Endothelial cell (in vitro differentiated cells): ENCODE data around the gene CDYL2. TPM values are rescaled to one million over a fixed set of nuclear protein-coding genes. Genes with fewer than 3 reads are reported as not detected.
"Not testable (repeated sequence)": the region's sequence is repeated elsewhere in the genome, so short reads cannot be mapped to it uniquely, and the experiment has no call there.

Source experiments
- DNase-seq: peaks from one replicate; pipeline ENCODE4 v3.0.0; 2021; ENCODE audit warnings: low spot score
- H3K27ac Mint-ChIP-seq: one replicate; pipeline ENCODE4 v1.8.0; 2021; ENCODE audit warnings: mixed read lengths, inconsistent platforms; ENCODE audit not compliant: unreplicated experiment
- H3K27me3 Mint-ChIP-seq: one replicate; pipeline ENCODE4 v1.8.0; 2021; ENCODE audit warnings: mild to moderate bottlenecking, moderate library complexity, mixed read lengths, inconsistent platforms; ENCODE audit not compliant: unreplicated experiment
- H3K36me3 Mint-ChIP-seq: one replicate; pipeline ENCODE4 v1.8.0; 2021; ENCODE audit warnings: mild to moderate bottlenecking, low read depth, mixed read lengths, inconsistent platforms; ENCODE audit not compliant: unreplicated experiment
- H3K4me1 Mint-ChIP-seq: one replicate; pipeline ENCODE4 v1.8.0; 2021; ENCODE audit warnings: mild to moderate bottlenecking, mixed read lengths, inconsistent platforms; ENCODE audit not compliant: unreplicated experiment
- H3K4me3 Mint-ChIP-seq: one replicate; pipeline ENCODE4 v1.8.0; 2021; ENCODE audit warnings: mild to moderate bottlenecking, mixed read lengths, inconsistent platforms; ENCODE audit not compliant: unreplicated experiment
- H3K9me3 Mint-ChIP-seq: one replicate; pipeline ENCODE4 v1.8.0; 2021; ENCODE audit warnings: mixed read lengths, inconsistent platforms; ENCODE audit not compliant: unreplicated experiment
- CTCF ChIP-seq: fragments of 200-600 bp; sonication (generic); IDR thresholded peaks from one replicate; pipeline ENCODE4 v1.5.0; 2021; ENCODE audit warnings: antibody characterized with exemption; ENCODE audit not compliant: unreplicated experiment
- total RNA-seq: library from RNA; stranded (reverse); fragmentation: NEBNext Ultra II Directional; extraction: Animal tissue kit (Norgen Biotek cat#: 25700); gene quantifications from one replicate; pipeline ENCODE4 v1.2.1, GENCODE V29; 2021; ENCODE audit not compliant: unreplicated experiment

The CDYL2 gene
- total RNA-seq, 1 donor from 2014 or later, result 26.6 TPM

GRCh38 chr16:80738521-80738920 is 65.9 kb downstream of the CDYL2 start:
- Mint-ChIP-seq H3K4me1 (no peaks in the 10 kb centered on the region), H3K36me3 (peaks cover 9% of the 10 kb centered on the region), H3K9me3 (no peaks in the 10 kb centered on the region), H3K4me3 (no peak overlapping the region), H3K27me3 (peaks cover 2% of the 10 kb centered on the region), H3K27ac (no peak overlapping the region)
- TF ChIP-seq CTCF, result no peak
- no peak for DNase-seq

GRCh38 chr16:80735846-80736245 is 68.6 kb downstream of the CDYL2 start:
- Mint-ChIP-seq H3K36me3 (no peaks in the 10 kb centered on the region), H3K9me3 (no peaks in the 10 kb centered on the region), H3K4me3 (no peak overlapping the region), H3K27me3 (peaks cover 1% of the 10 kb centered on the region), H3K4me1 (no peaks in the 10 kb centered on the region), H3K27ac (no peak overlapping the region)
- no peak for DNase-seq
- TF ChIP-seq CTCF, result no peak

- Mint-ChIP-seq H3K27ac (no peak overlapping the region), H3K4me3 (no peak overlapping the region), H3K27me3 (no peaks in the 10 kb centered on the region), H3K36me3 (no peaks in the 10 kb centered on the region), H3K4me1 (no peaks in the 10 kb centered on the region), H3K9me3 (no peaks in the 10 kb centered on the region)
- no peak for DNase-seq
- no peak for TF ChIP-seq CTCF
Measured at GRCh38 chr16:80733407-80733806, 71.0 kb downstream of the CDYL2 start.

- Mint-ChIP-seq H3K4me3 (no peak overlapping the region), H3K4me1 (no peaks in the 10 kb centered on the region)
Measured at GRCh38 chr16:80731915-80732314, 72.5 kb downstream of the CDYL2 start.

GRCh38 chr16:80727066-80727763 is 77.2 kb downstream of the CDYL2 start:
- not testable (repeated sequence) for H3K4me1 Mint-ChIP-seq, H3K27me3 Mint-ChIP-seq, H3K27ac Mint-ChIP-seq, H3K4me3 Mint-ChIP-seq, DNase-seq, H3K9me3 Mint-ChIP-seq, H3K36me3 Mint-ChIP-seq

More at GRCh38 chr16:80731915-80732314, 72.5 kb downstream of the CDYL2 start:
- Mint-ChIP-seq H3K36me3 (no peaks in the 10 kb centered on the region), H3K27ac (no peak overlapping the region), H3K9me3 (no peaks in the 10 kb centered on the region), H3K27me3 (no peaks in the 10 kb centered on the region)
- no peak for TF ChIP-seq CTCF
- no peak for DNase-seq
